Panc1 (cell line): ENCODE data around the gene PC. TPM values are rescaled to one million over a fixed set of nuclear protein-coding genes. Genes with fewer than 3 reads are reported as not detected.

Experiments
- ATAC-seq: fragments of 200-7000 bp; cut with Tn5 transposase; 2 replicates; pipeline ENCODE4 v1.9.1; 2020; ENCODE audit warnings: mild to moderate bottlenecking, moderate library complexity
- BruUV-seq: library from RNA; stranded (reverse); fragments of 400-500 nt; replicated peaks from 2 replicates; lab custom pipeline; 2021; lab: Mats Ljungman, UMichigan
- CTCF ChIA-PET: fragments of 300-600 bp; sonication (Branson Sonifier 250); formaldehyde crosslinking; loops from one replicate; lab custom pipeline; 2022; ENCODE audit warnings: antibody characterized with exemption; lab: Charles Lee
- POLR2A ChIA-PET: fragments of 300-600 bp; sonication (Branson Sonifier 250); formaldehyde crosslinking; loops from one replicate; lab custom pipeline; 2022; ENCODE audit warnings: antibody characterized with exemption; lab: Charles Lee
- DNase-seq: peaks from one replicate; pipeline ENCODE4 v3.0.0-alpha.2; 2010; ENCODE audit warnings: low read depth, low spot score
- H3K27ac ChIP-seq: 2 replicates; pipeline ENCODE4 v1.5.1; 2011; ENCODE audit warnings: mild to moderate bottlenecking, low read length, inconsistent platforms
- H3K27me3 ChIP-seq: fragments of 200-500 bp; sonication (Bioruptor generic); 2 replicates; pipeline ENCODE4 v1.6.0; 2014; ENCODE audit warnings: low read length, inconsistent platforms; ENCODE audit not compliant: control insufficient read depth, insufficient read depth
- H3K36me3 ChIP-seq: fragments of 200-500 bp; sonication (Bioruptor generic); 2 replicates; pipeline ENCODE4 v1.5.1; 2014; ENCODE audit warnings: inconsistent platforms, mild to moderate bottlenecking, low read length, moderate library complexity; ENCODE audit not compliant: control insufficient read depth, insufficient read depth
- H3K4me1 ChIP-seq: 2 replicates; pipeline ENCODE4 v1.5.1; 2011; ENCODE audit warnings: inconsistent platforms, mild to moderate bottlenecking, low read length, moderate library complexity; ENCODE audit not compliant: control insufficient read depth, insufficient read depth
- H3K4me3 ChIP-seq, 2 experiments: 2 replicates each; pipeline ENCODE4 v1.5.1; 2011 to 2012; ENCODE audit warnings: low read depth in 2 of 2, low read length in 2 of 2, mild to moderate bottlenecking in 2 of 2, inconsistent platforms in 1 of 2, moderate library complexity in 1 of 2
- H3K9me3 ChIP-seq: fragments of 200-500 bp; sonication (Bioruptor generic); 2 replicates; pipeline ENCODE4 v1.5.1; 2014; ENCODE audit warnings: low read depth, mild to moderate bottlenecking, inconsistent platforms, low read length, moderate library complexity; ENCODE audit not compliant: control insufficient read depth, insufficient read depth
- CTCF ChIP-seq: fragments of 450-650 bp; IDR thresholded peaks from 2 replicates; pipeline ENCODE4 v1.5.1; 2017; ENCODE audit warnings: mild to moderate bottlenecking
- POLR2AphosphoS5 ChIP-seq: IDR thresholded peaks from 2 replicates; pipeline ENCODE4 v1.6.1; 2012; ENCODE audit warnings: mild to moderate bottlenecking, low read depth, low read length, moderate library complexity
- REST ChIP-seq, 2 experiments: IDR thresholded peaks; 2 replicates each; pipeline ENCODE4 v1.6.1; 2011 to 2012; ENCODE audit warnings: low read depth in 2 of 2, control low read depth in 1 of 2, low read length in 1 of 2, mild to moderate bottlenecking in 1 of 2, moderate library complexity in 1 of 2; ENCODE audit not compliant: insufficient read depth in 1 of 2
- SIN3A ChIP-seq: IDR thresholded peaks from 2 replicates; pipeline ENCODE4 v1.6.1; 2012; ENCODE audit warnings: low read depth, mild to moderate bottlenecking, low read length, moderate library complexity, borderline replicate concordance; ENCODE audit not compliant: insufficient read depth
- TCF7L2 ChIP-seq: IDR thresholded peaks from 2 replicates; pipeline ENCODE4 v1.6.1; 2011; ENCODE audit warnings: mild to moderate bottlenecking, low read depth, low read length, inconsistent platforms
- in situ Hi-C: cut with HindIII; loops from 2 replicates; pipeline ENCODE4 v1.10.0; 2016; ENCODE audit warnings: low sequenced_read_pairs, low pct_unique_long_range_greater_than_20kb
- intact Hi-C: fragments of 100-400 bp; cut with micrococcal nuclease; formaldehyde crosslinking; loops from one replicate; pipeline ENCODE4 v1.10.0; 2022; ENCODE audit not compliant: unreplicated experiment
- total RNA-seq: library from RNA; stranded (reverse); gene quantifications from one replicate; pipeline ENCODE4 v1.2.1, GENCODE V29; 2021; ENCODE audit not compliant: unreplicated experiment

Gene PC
- total RNA-seq, 1 experiment from 2014 or later, result 12.8 TPM

GRCh38 chr11:66953081-66953833 lies 4.9 kb downstream of the PC start:
- H3K36me3 ChIP-seq, result no peaks in the 10 kb centered on the region
- TF ChIP-seq POLR2AphosphoS5 (no peak), TCF7L2 (no peak), CTCF (no peak), SIN3A (no peak), REST (IDR thresholded peaks at IDR 0.05; ENCODE audit: insufficient read depth in 1 of 2, low read depth in 2 of 2, low read length in 1 of 2) (no peak)
- H3K27ac ChIP-seq, result no peak overlapping the region
- no peaks in the 10 kb centered on the region for H3K27me3 ChIP-seq
- CTCF ChIA-PET, result no interaction called here
- no TSS peak for BruUV-seq
- H3K4me3 ChIP-seq, result no peak overlapping the region
- no peak for DNase-seq
- ATAC-seq, result no peak
- in situ Hi-C loops (no loop called here), intact Hi-C loops (no loop called here)
- POLR2A ChIA-PET, result no interaction called here
- no peaks in the 10 kb centered on the region for H3K9me3 ChIP-seq
- H3K4me1 ChIP-seq, result peaks cover 26% of the 10 kb centered on the region

- Histone ChIP-seq H3K36me3 (no peaks in the 10 kb centered on the region), H3K9me3 (no peaks in the 10 kb centered on the region), H3K4me3 (no peak overlapping the region), H3K4me1 (peaks cover 20% of the 10 kb centered on the region), H3K27ac (no peak overlapping the region), H3K27me3 (no peaks in the 10 kb centered on the region)
- no TSS peak for BruUV-seq
- in situ Hi-C loops, result no loop called here
- ATAC-seq (no peak), DNase-seq (no peak)
- TF ChIP-seq SIN3A (no peak), CTCF (no peak), POLR2AphosphoS5 (no peak), TCF7L2 (no peak), REST (IDR thresholded peaks at IDR 0.05; ENCODE audit: insufficient read depth in 1 of 2, low read depth in 2 of 2, low read length in 1 of 2) (no peak)
- intact Hi-C loops, result no loop called here
- POLR2A ChIA-PET, result interaction anchor here (0.7 kb wide), 1 partner anchor 72 kb away, joined by 8 read pairs; no protein-coding TSS in a partner anchor
- CTCF ChIA-PET, result interaction anchor here (0.7 kb wide), 1 partner anchor 70 kb away, joined by 8 read pairs; no protein-coding TSS in a partner anchor
Measured at GRCh38 chr11:66951927-66952337, 6.3 kb downstream of the PC start.
